Neural cell (in vitro differentiated cells): ENCODE data around the gene ZSWIM1. TPM values are rescaled to one million over a fixed set of nuclear protein-coding genes. Genes with fewer than 3 reads are reported as not detected.
"Not testable (repeated sequence)": the region's sequence is repeated elsewhere in the genome, so short reads cannot be mapped to it uniquely, and the experiment has no call there.

Experiments used
- H2AFZ ChIP-seq: fragments of 200-600, 300-800 bp; sonication (generic), shearing (Covaris generic); 2 replicates; pipeline ENCODE4 v1.6.0; 2014; ENCODE audit warnings: low read depth, mild to moderate bottlenecking, antibody characterized with exemption, low read length, moderate library complexity
- H3F3A ChIP-seq: fragments of 200-600 bp; shearing (Covaris generic); 2 replicates; pipeline ENCODE4 v1.6.1; 2016; ENCODE audit warnings: mild to moderate bottlenecking, moderate library complexity, mixed read lengths, antibody characterized with exemption, low read length; ENCODE audit not compliant: insufficient read depth, poor library complexity, severe bottlenecking
- H3K27ac ChIP-seq: fragments of 200-600, 300-800 bp; sonication (generic), shearing (Covaris generic); 2 replicates; pipeline ENCODE4 v1.5.1; 2014; ENCODE audit warnings: mild to moderate bottlenecking, low read length, moderate library complexity
- H3K27me3 ChIP-seq: fragments of 300-800, 200-600 bp; sonication (generic), shearing (Covaris generic); 2 replicates; pipeline ENCODE4 v1.6.0; 2014; ENCODE audit warnings: mild to moderate bottlenecking, low read depth, low read length, moderate library complexity; ENCODE audit not compliant: insufficient read depth
- H3K36me3 ChIP-seq: fragments of 300-800, 200-600 bp; sonication (generic), shearing (Covaris generic); 2 replicates; pipeline ENCODE4 v1.5.1; 2014; ENCODE audit warnings: mild to moderate bottlenecking, antibody characterized with exemption, low read length, moderate library complexity; ENCODE audit not compliant: insufficient read depth
- H3K4me2 ChIP-seq: fragments of 300-800, 200-600 bp; sonication (generic), shearing (Covaris generic); 2 replicates; pipeline ENCODE4 v1.6.0; 2014; ENCODE audit warnings: mild to moderate bottlenecking, low read length
- H3K4me3 ChIP-seq: fragments of 300-800, 200-600 bp; sonication (generic), shearing (Covaris generic); 2 replicates; pipeline ENCODE4 v1.5.1; 2014; ENCODE audit warnings: mild to moderate bottlenecking, low read length, moderate library complexity
- H3K79me2 ChIP-seq: fragments of 200-600 bp; shearing (Covaris generic); replicated peaks from 2 replicates; pipeline ENCODE4 v1.6.0; 2014; ENCODE audit warnings: mild to moderate bottlenecking, low read length, moderate library complexity; ENCODE audit not compliant: insufficient read depth
- H3K9ac ChIP-seq: fragments of 300-800, 200-600 bp; sonication (generic), shearing (Covaris generic); 2 replicates; pipeline ENCODE4 v1.6.1; 2016; ENCODE audit warnings: mild to moderate bottlenecking, low read length, mixed read lengths
- H3K9me2 ChIP-seq: fragments of 200-600 bp; shearing (Covaris generic); 2 replicates; pipeline ENCODE4 v1.6.1; 2016; ENCODE audit warnings: mild to moderate bottlenecking, low read length, mixed read lengths; ENCODE audit not compliant: insufficient read depth
- H3K9me3 ChIP-seq: fragments of 200-600, 300-800 bp; sonication (generic), shearing (Covaris generic); 2 replicates; pipeline ENCODE4 v1.6.1; 2016; ENCODE audit warnings: mild to moderate bottlenecking, mixed run types, low read length, moderate library complexity, mixed read lengths
- H4K20me1 ChIP-seq: fragments of 200-600 bp; shearing (Covaris generic); 2 replicates; pipeline ENCODE4 v1.6.1; 2016; ENCODE audit warnings: mild to moderate bottlenecking, mixed run types; ENCODE audit not compliant: insufficient read depth
- EP300 ChIP-seq: fragments of 450-650 bp; conservative IDR thresholded peaks from 2 replicates; pipeline ENCODE4 v1.6.1; 2014; ENCODE audit warnings: antibody characterized with exemption, mild to moderate bottlenecking, moderate library complexity; ENCODE audit not compliant: poor library complexity, severe bottlenecking
- EZH2 ChIP-seq: fragments of 200-600, 300-800 bp; shearing (Covaris generic), sonication (generic); IDR thresholded peaks from 2 replicates; pipeline ENCODE4 v1.6.1; 2014; ENCODE audit warnings: antibody characterized with exemption, low read length, borderline replicate concordance, mild to moderate bottlenecking; ENCODE audit not compliant: insufficient read depth, poor library complexity, severe bottlenecking
- MXI1 ChIP-seq: fragments of 450-650 bp; conservative IDR thresholded peaks from 2 replicates; pipeline ENCODE4 v1.6.1; 2014; ENCODE audit warnings: antibody characterized with exemption, mild to moderate bottlenecking; ENCODE audit not compliant: poor library complexity, severe bottlenecking
- POLR2AphosphoS5 ChIP-seq: IDR thresholded peaks from 2 replicates; pipeline ENCODE4 v1.6.1; 2012
- RAD21 ChIP-seq: fragments of 450-650 bp; conservative IDR thresholded peaks from 2 replicates; pipeline ENCODE4 v1.6.1; 2014; ENCODE audit warnings: antibody characterized with exemption, mild to moderate bottlenecking, moderate library complexity
- SMC3 ChIP-seq: fragments of 450-650 bp; conservative IDR thresholded peaks from 2 replicates; pipeline ENCODE4 v1.6.1; 2014; ENCODE audit warnings: antibody characterized with exemption, mild to moderate bottlenecking, moderate library complexity; ENCODE audit not compliant: poor library complexity
- TAF1 ChIP-seq: IDR thresholded peaks from 2 replicates; pipeline ENCODE4 v1.6.1; 2012; ENCODE audit warnings: low read depth
- polyA plus RNA-seq: library from polyadenylated mRNA; depleted of rRNA; stranded (reverse); fragments of >200 nt; gene quantifications from 2 replicates; pipeline ENCODE4 v1.2.3, GENCODE V29; 2014
- TF ChIP-seq, protein P1 (sequence below): IDR thresholded peaks from 2 replicates; pipeline ENCODE4 v1.6.1; 2012; ENCODE audit warnings: borderline replicate concordance
- TF ChIP-seq, protein P2 (sequence below): fragments of 450-650 bp; IDR thresholded peaks from 2 replicates; pipeline ENCODE4 v1.5.1; 2014; ENCODE audit warnings: antibody characterized with exemption, mild to moderate bottlenecking, moderate library complexity; ENCODE audit not compliant: poor library complexity, severe bottlenecking

Gene ZSWIM1
- polyA plus RNA-seq, 1 donor from 2014 or later = 3.3 TPM

DNA sequence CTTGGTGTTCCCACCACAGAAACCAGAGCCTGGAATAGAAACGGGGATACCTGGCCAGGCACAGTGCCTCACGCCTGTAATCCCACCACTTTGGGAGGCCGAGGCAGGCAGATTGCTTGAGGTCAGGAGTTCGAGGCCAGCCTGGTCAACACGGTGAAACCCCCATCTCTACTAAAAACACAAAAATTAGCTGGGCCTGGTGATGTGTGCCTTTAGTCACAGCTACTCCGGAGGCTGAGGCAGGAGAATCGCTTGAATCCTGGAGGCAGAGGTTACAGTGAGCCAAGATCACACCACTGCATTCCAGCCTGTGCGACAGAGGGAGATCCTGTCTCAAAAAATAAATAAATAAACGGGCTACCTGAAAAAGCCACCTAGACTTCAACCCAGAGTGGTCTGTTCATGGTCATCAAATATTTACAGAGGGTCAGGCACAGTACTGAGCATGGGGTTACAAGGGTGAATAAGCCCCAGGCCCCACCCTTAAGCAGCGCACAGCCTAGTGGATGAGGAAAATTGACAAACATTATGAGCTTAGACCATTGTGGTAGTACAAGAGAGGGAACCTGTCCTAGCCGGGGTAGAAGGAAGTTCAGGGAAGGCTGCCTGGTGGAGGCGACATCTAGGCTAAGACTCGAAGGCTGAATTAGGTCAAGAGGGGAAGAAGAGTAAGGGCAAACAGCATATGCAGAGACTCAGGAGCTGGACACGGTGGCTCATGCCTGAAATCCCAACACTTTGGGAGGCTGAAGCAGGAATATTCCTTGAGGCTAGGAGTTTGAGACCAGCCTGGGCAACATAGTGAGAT is 46.2 kb downstream of the ZSWIM1 start:
- H3K79me2 ChIP-seq = no peaks in the 10 kb centered on the region
- H3K4me2 ChIP-seq = no peak overlapping the region
- no peak overlapping the region for H3K9ac ChIP-seq
- no peaks in the 10 kb centered on the region for H3K9me3 ChIP-seq
- H4K20me1 ChIP-seq = no peaks in the 10 kb centered on the region
- no peak overlapping the region for H3K27ac ChIP-seq
- no peak overlapping the region for H3K4me3 ChIP-seq
- H3K9me2 ChIP-seq = no peaks in the 10 kb centered on the region
- H2AFZ ChIP-seq = no peak overlapping the region
- no peaks in the 10 kb centered on the region for H3F3A ChIP-seq
- H3K27me3 ChIP-seq = no peaks in the 10 kb centered on the region
- TF ChIP-seq RAD21 (no peak), EZH2 (no peak), MXI1 (no peak), TAF1 (no peak), EP300 (no peak), POLR2AphosphoS5 (no peak), SMC3 (no peak)
- TF ChIP-seq, protein P1, sequence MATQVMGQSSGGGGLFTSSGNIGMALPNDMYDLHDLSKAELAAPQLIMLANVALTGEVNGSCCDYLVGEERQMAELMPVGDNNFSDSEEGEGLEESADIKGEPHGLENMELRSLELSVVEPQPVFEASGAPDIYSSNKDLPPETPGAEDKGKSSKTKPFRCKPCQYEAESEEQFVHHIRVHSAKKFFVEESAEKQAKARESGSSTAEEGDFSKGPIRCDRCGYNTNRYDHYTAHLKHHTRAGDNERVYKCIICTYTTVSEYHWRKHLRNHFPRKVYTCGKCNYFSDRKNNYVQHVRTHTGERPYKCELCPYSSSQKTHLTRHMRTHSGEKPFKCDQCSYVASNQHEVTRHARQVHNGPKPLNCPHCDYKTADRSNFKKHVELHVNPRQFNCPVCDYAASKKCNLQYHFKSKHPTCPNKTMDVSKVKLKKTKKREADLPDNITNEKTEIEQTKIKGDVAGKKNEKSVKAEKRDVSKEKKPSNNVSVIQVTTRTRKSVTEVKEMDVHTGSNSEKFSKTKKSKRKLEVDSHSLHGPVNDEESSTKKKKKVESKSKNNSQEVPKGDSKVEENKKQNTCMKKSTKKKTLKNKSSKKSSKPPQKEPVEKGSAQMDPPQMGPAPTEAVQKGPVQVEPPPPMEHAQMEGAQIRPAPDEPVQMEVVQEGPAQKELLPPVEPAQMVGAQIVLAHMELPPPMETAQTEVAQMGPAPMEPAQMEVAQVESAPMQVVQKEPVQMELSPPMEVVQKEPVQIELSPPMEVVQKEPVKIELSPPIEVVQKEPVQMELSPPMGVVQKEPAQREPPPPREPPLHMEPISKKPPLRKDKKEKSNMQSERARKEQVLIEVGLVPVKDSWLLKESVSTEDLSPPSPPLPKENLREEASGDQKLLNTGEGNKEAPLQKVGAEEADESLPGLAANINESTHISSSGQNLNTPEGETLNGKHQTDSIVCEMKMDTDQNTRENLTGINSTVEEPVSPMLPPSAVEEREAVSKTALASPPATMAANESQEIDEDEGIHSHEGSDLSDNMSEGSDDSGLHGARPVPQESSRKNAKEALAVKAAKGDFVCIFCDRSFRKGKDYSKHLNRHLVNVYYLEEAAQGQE = no peak
- TF ChIP-seq, protein P2, sequence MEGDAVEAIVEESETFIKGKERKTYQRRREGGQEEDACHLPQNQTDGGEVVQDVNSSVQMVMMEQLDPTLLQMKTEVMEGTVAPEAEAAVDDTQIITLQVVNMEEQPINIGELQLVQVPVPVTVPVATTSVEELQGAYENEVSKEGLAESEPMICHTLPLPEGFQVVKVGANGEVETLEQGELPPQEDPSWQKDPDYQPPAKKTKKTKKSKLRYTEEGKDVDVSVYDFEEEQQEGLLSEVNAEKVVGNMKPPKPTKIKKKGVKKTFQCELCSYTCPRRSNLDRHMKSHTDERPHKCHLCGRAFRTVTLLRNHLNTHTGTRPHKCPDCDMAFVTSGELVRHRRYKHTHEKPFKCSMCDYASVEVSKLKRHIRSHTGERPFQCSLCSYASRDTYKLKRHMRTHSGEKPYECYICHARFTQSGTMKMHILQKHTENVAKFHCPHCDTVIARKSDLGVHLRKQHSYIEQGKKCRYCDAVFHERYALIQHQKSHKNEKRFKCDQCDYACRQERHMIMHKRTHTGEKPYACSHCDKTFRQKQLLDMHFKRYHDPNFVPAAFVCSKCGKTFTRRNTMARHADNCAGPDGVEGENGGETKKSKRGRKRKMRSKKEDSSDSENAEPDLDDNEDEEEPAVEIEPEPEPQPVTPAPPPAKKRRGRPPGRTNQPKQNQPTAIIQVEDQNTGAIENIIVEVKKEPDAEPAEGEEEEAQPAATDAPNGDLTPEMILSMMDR = no peak
- H3K36me3 ChIP-seq = no peaks in the 10 kb centered on the region

DNA sequence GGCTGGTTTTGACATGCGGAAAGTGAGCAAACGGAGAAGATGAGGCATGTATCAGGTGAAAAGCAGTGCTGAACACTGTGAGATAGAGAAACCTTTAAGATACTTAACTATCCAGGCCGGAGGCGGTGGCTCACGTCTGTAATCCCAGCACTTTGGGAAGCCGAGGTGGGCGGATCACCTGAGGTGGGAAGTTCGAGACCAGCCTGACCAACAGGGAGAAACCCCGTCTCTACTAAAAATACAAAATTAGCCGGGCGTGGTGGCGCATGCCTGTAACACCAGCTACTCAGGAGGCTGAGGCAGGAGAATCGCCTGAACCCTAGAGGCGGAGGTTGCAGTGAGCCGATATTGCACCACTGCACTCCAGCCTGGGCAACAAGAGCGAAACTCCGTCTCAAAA is 50.7 kb downstream of the ZSWIM1 start:
- peaks cover 18% of the 10 kb centered on the region for H3K79me2 ChIP-seq
- H3K27ac ChIP-seq = not testable (repeated sequence)

More for the DNA sequence above, 50.7 kb downstream of the ZSWIM1 start:
- not testable (repeated sequence) for H3K9me2 ChIP-seq, H3K4me3 ChIP-seq, H4K20me1 ChIP-seq, H3K36me3 ChIP-seq, H3F3A ChIP-seq, H3K9me3 ChIP-seq, H3K9ac ChIP-seq, H2AFZ ChIP-seq, H3K4me2 ChIP-seq, H3K27me3 ChIP-seq
